GM21367 (cell line): ENCODE results near the gene TDP2.

Experiments
- ATAC-seq: cut with Tn5 transposase; IDR thresholded peaks from one replicate; pipeline ENCODE4 v1.9.1; 2021; ENCODE audit not compliant: unreplicated experiment

TDP2 gene, protein sequence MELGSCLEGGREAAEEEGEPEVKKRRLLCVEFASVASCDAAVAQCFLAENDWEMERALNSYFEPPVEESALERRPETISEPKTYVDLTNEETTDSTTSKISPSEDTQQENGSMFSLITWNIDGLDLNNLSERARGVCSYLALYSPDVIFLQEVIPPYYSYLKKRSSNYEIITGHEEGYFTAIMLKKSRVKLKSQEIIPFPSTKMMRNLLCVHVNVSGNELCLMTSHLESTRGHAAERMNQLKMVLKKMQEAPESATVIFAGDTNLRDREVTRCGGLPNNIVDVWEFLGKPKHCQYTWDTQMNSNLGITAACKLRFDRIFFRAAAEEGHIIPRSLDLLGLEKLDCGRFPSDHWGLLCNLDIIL

DNA sequence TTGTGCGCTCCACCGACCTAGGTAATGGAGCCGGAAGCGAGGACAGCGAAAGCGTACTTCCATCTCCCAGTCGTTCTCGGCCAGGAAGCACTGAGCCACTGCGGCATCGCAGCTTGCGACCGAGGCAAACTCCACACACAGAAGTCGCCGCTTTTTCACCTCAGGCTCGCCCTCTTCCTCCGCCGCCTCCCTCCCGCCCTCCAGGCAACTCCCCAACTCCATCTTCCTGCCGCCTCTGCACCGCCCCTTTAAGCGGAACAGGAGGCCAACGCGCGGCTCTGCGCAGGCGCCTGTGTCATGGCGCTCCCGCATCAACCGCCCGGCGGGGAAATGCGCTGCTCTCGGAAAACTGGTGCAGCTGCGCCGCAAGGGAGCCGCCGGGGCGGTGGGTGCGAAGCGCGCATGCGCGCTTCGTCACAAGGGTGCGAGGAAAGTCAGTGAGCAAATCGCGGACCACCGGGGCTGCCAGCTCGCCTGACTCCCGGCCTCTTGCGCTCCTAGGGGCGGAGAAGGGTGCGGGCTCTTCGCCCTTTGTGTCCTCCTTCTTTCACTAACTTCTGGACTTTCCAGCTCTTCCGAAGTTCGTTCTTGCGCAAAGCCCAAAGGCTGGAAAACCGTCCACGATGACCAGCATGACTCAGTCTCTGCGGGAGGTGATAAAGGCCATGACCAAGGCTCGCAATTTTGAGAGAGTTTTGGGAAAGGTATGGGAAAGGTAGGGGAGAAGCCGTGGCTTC is at the start of gene TDP2, which contains the start of gene ACOT13:
Gene TDP2 (minus strand): TSS at position 259 of the 737 bp plus-strand sequence. CDS start 37 bp downstream, at position 222.
Gene ACOT13 (plus strand): TSS at position 437 of the 737 bp plus-strand sequence. CDS start 187 bp downstream, at position 624.
- peak; percentile 93 for ATAC-seq

- ATAC-seq, result no peak
Observed at GRCh38 chr6:24710519-24711303, 44.0 kb upstream of the TDP2 start.

- ATAC-seq, result no peak
Observed at GRCh38 chr6:24709014-24709711, 42.5 kb upstream of the TDP2 start.

DNA sequence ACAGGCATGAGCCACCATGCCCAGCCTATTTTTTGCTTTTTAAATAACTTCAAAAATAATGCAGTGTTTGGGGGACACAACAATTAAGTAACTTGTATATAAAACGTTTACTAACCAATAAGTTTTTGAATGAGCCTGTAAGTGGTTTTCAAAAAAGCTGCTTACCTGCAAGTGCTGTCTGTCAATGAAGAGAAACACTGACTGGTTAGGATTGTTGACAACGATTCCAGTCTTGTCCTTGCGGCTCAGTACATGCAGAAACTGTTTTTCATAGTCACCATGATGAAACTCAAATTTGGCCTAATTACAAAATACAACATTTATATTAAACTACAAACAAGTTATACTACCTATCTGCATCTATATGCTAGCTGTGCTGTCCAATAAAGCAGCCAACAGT is 41.9 kb upstream of the TDP2 start:
- no peak for ATAC-seq

GRCh38 chr6:24704468-24704867 is 37.8 kb upstream of the TDP2 start:
- no peak for ATAC-seq

- ATAC-seq, result no peak
Observed at GRCh38 chr6:24702720-24703282, 36.1 kb upstream of the TDP2 start.

GRCh38 chr6:24699521-24700359 is 33.0 kb upstream of the TDP2 start:
- no peak for ATAC-seq

GRCh38 chr6:24696097-24696496 is 29.4 kb upstream of the TDP2 start:
- no peak for ATAC-seq

- ATAC-seq, result peak; percentile 58
Observed at GRCh38 chr6:24695635-24696034, 28.9 kb upstream of the TDP2 start.

DNA sequence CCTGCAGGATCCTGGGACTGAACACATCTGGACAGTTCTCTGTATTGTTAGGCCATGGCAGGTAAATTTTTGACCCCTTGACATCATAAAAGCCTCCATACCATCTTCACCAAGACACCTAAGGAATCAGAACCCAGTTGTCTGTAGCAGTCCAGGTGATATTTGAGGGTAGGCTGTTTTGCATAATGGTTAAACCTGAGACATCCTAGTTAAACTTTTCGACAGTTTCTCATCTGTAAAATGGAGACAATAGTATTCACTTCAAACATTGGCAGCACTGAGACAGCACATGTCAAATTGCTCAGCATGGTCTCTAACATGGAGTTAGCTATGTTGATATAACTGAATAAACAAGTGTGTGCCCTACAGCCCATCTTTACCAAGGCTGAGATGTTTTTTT is 27.5 kb upstream of the TDP2 start:
- ATAC-seq, result no peak

GRCh38 chr6:24692848-24693592 is 26.3 kb upstream of the TDP2 start:
- ATAC-seq, result no peak

- ATAC-seq, result no peak
Observed at GRCh38 chr6:24692415-24692814, 25.7 kb upstream of the TDP2 start.

DNA sequence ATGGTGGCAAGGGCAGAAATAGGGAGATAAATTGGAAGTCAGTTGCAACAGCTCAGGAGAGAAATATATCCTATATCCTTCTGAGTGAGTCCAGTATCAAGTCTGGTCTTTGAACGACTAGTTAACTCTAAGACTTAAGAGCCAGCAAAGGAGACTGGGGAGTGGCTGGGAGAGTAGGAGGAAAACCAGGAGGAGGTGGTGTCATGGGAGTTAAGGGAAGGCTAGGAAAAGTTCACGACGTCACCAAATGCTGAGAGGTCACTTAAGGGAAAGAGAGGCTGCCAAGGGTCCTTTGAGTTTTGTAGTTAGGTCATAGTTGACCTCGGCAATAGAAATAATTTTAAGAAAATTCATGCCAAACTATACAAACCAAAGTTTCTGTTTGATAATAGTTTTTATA is 25.3 kb upstream of the TDP2 start:
- no peak for ATAC-seq

DNA sequence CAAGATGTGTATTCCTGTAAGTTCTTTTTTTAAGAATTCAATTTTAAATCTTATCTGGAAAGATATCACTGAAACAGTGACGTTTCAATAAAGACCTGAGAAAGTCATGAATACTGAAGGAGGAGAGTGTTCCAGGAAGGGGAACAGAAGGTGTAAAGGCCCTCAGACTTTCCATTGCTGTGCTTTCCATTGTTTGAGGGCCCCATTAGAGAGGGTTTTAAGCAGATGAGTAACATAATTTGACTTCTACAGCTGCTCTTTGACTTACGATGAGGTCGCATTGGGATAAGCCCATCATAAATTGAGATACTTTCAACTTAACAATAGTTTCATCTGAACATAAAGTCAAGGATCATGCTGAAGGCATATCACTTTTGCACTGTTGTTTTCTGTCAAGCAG is 24.9 kb upstream of the TDP2 start:
- no peak for ATAC-seq

DNA sequence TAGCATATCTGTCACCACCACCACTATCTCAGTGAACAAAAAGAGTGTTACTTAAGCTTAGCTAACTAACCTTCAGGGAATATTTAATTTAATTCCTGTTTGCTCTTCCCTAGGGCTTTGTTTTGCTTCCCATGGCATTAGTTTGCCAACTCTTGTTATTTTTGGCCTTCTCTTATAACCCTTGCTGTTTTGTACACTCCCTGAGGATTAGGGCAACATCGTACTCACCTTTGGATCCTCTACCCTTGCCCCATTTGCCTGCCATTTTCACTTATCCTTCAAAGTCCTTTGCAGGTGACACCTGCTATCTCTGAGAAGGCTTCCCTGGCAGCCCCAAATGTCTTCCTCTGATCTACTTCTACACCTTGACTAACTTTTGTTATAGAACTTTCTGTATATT is 23.9 kb upstream of the TDP2 start:
- ATAC-seq, result no peak

DNA sequence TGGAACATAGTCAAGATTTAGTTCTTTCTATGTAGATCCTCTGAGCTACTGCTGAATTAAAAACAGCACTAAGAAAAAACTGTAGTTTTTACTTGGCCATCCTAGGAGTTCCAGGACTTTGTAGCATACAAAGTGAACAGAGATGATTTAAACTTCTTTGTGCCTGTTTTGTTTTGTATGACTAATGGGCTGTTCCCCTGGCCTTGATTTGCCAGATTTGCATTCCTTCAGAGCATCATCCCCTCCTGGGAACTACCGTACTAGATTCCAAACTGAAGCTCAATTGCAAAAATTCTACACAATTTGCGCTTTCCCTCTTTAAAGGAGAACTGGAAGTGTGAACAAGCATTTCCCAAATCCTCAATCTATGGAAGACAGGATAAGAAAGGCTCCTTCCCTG is 23.3 kb upstream of the TDP2 start:
- no peak for ATAC-seq

DNA sequence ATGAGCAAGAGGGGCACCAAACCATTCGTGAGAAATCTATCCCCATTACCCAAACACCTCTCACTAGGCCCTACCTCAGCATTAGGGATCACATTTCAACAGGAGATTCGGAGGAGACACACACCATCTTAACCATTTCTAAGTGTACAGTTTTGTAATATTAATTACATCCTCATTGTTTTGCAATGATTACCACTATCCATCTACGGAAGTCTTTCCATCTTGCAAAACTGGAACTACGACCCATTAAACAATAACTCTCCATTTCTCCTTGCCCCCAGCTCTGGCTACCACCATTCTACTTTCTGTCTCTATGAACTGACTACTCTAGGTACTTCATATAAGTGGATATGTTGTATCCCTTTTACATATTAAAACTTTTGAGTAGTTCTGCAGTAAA is 20.2 kb upstream of the TDP2 start:
- ATAC-seq, result no peak

DNA sequence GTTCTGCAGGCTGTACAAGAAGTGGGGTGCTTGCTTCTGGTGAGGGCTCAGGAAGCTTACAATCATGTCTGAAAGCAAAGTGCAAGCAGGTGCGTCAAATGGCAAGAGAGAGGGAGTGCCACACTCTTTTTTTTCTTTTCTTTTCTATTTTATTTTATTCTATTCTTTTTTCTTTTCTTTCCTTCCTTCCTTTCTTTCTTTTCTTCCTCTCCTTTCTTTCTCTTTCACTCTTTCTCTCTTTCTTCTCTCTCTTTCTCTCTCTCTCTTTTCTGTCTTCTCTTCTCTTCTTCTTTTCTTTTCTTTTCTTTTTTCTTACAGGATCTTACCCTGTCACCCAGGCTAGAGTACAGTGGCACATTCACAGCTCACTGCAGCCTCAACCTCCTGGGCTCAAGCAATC is 19.7 kb upstream of the TDP2 start:
- no peak for ATAC-seq
